SHP77 (cell line): ENCODE measurements around the gene CIAO2A.
"Not testable (repeated sequence)": the region's sequence is repeated elsewhere in the genome, so short reads cannot be mapped to it uniquely, and the experiment has no call there.

Experiments
- DNase-seq, 2 experiments: peaks; one replicate each; lab custom pipeline; 2025; lab: John Stamatoyannopoulos, UW

CIAO2A gene

GRCh38 chr15:64111679-64112050 is 18.0 kb upstream of the CIAO2A start:
- no peak for DNase-seq

DNA sequence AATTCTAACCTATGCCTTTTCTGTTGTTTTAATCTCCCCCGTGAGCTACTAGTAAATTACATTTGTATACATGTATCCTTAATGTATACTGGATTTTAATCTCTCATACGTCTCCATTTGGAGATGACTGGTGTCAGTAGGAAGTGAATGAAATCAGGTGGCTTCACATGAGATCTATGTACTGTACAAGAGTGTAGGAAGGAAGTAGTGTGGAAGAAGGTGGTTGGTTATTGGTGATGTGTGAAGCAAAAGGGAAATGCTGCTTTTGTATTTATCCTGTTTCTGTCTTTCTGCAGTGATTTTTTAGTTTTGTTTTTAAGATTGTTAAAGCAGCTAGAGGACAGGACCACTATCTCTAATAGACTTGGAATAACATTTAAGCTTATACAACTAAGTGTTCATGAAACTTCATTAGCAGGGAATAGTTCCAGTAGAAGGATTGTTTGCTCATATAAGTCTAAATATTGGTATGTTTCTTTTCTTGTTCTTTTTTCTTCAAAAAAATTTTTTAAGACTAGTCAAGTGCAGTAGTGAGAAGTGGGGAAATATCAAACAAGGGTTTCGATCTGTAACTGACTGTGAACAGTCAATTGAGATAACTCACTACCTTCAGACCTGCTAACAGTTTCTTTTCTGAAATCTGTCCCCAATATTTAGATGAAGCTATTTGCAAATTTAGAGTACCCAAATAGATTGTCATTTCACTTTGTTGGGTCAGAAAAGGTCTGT is 17.5 kb upstream of the CIAO2A start:
- no peak for DNase-seq

DNA sequence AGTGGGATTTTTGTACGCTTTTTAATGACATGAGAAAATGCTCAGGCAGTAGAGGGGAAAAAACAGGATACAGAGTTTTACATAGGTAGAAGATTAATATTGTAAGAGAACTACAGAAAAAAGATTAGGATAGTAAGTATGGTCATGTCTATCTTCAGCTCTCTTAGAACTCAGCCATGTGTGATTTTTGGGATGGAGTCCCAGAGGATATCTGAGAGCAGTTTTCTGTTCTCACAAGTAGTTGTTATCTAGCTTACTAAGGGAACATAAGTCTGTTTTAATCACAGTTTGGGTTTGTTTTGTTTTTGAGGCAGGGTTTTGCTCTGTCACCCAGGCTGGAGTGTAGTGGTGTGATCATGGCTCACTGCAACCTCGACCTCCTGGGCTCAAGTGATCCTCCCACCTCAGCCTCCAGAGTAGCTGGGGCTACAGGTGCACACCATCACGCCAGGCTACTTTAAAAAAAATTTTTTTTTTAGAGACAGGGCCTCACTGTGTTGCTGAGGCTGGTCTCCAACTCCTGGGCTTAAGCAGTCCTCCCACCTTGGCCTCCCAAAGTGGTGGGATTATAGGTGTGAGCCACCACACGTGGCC is 16.6 kb upstream of the CIAO2A start:
- not testable (repeated sequence) for DNase-seq

- DNase-seq, result no peak
Measured at GRCh38 chr15:64107337-64107736, 13.7 kb upstream of the CIAO2A start.

DNA sequence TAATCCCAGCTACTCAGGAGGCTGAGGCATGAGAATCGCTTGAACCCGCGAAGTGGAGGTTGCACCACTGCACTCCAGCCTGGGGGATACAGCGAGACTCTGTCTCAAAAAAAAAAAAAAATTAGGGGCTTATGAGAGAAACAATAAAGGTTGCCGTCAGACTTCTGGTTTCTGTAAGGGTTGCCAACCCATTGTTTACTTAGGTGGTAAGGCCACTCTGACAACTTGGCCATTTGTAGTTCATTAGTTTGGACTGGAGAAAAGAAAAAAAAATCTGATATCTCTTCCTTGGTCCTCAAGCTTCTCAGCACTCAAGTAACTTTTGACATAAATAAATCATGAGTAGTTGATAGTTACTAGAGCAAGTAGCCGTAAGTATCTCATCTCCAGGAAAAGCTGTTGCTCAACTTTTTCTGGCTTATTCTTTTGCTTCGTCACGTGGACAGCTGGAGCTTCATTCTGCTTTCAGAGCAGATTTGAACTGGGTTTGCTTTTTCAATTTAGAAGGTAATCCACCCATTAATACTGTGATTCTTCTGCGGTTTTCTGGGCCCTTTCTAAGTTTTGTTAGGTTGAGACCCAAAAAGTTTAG is 11.6 kb upstream of the CIAO2A start:
- DNase-seq, result no peak

- DNase-seq, result no peak
Measured at GRCh38 chr15:64102497-64102896, 8.9 kb upstream of the CIAO2A start.

DNA sequence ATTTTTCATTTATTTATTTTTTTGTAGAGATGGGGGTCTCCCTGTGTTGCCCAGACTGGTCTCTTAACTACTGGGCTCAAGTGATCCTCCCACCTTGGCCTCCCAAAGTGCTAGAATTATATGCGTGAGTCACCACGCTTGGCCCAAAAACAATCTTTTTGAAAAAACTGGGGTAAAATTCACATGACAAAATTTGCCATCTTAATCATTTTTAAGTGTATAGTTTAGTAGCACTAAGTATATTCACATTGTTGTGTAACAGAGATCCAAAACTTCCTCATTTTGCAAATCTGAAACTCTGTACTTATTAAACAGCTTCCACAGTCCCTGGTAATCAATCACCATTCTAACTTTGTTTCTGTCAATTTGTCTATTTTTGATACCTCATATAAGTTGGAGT is 7.3 kb upstream of the CIAO2A start:
- DNase-seq, result no peak

DNA sequence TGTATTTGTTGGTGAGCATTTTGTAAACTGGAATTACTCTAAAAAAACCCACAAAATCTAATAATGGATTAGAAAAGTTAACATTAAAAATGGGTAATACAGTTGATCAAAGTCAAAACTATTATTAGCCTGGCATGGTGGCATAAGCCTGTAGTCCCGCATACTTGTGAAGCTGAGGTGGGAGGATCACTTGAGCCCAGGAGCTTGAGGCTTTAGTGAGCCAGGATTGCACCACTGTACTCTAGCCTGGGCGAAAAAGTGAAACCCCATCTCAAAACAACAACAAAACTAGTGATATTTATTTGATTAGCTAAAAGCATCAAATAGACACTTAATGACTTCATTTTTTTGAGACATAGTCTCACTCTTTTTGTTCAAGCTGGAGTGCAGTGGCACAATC is 5.7 kb upstream of the CIAO2A start:
- no peak for DNase-seq

DNA sequence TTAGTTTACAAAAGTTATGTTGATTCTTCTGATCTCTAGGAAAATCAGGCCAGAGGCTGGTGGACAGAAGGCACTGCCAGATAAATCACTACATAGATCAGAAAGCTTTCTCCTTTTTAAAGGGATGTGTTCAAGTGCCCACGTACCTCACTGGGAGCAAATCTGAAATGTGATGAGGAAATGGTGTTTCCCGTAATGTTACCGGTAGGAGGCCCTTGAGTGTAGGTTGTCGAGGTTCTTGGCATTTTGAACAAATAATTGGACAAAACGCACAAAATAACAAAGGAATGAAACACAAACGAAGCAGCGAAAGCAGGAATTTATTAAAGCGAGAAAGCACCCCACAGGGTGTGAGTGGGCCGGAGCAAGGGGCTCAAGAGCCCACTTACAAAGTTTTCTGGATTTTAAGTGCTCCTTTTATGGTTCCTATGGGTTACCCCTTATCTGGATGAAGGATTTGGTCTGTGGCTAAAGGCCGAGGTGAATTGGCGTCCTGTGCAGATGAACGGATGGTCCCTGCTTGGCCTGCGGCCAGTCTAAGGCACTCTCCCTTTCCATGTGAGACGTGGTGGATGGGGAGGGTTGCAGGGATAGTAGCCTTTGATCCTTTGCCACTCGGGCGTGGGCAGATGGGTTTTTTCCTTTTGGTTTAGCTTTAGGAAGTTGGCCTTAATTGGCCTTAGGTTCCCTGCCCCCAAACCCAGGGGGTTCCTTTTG is 3.2 kb upstream of the CIAO2A start:
- DNase-seq, result no peak

DNA sequence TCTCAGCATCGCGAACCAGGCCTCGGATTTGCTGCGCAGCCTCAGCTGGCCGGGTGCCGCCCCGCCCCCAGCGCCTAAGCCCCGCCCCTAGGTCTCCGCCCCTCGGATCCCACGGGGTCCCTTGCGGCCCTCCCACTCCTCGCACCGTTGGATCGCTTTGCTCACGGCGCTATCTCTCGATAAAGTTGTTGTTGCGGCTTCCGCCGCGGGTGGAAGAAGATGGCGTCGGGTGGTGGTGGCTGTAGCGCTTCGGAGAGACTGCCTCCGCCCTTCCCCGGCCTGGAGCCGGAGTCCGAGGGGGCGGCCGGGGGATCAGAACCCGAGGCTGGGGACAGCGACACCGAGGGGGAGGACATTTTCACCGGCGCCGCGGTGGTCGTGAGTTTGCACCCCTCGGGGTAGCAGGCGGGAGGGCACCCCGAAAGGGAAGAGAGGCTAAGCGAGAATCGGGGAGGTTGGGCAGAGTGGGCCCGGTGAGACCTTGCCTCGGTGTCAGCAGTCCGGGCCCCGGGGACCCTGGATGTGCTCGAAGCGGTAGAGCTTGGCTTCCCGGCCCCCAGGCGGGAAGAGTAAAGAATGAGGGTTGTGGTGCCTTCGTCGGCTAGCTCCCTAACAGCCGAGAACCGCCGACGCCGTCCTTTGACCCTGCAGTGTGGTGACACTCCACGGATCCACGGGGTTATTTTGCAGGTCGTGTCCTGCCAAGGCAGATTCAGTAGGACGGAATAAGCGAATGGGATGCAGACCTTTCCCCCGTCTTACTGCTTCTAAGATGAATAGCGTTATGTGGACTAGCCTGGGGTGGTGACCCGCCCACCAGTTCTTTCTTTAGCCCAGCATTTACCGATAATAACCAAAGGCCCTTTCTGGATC is 2.4 kb upstream of the CIAO2A start, which contains the start of gene SNX1:
TSS of gene SNX1 (plus strand) at position 188 of the 873 bp plus-strand sequence. CDS start at position 220, 32 bp downstream.
- DNase-seq, result peak; percentile 88 to 91

- DNase-seq, result no peak
Measured at GRCh38 chr15:64095431-64095794, 1.8 kb upstream of the CIAO2A start.

GRCh38 chr15:64092864-64093626 is 593 bp downstream of the CIAO2A start:
- DNase-seq, result peak; percentile 34 to 50

- no peak for DNase-seq
Measured at GRCh38 chr15:64092075-64092820, 1.4 kb downstream of the CIAO2A start.

DNA sequence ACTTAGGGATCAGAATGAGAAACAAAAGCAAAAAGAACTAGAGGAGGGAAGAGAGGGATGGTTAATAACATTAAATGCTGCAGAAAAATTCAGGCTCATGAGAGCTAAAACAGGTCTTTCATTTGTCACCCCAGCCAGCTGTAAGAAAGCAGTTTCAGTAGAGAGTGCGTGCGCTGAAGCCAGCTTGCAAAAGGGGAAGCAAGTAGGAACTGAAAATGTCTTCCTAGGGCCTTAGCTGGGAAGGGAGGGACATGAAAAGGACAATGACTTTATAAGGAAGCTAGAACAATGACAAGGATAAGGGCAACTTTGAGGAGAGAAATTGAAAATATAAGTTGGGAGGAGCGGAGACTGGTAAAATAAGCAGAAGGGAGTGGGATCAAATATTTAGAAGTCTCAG is 3.1 kb downstream of the CIAO2A start:
- DNase-seq, result no peak

DNA sequence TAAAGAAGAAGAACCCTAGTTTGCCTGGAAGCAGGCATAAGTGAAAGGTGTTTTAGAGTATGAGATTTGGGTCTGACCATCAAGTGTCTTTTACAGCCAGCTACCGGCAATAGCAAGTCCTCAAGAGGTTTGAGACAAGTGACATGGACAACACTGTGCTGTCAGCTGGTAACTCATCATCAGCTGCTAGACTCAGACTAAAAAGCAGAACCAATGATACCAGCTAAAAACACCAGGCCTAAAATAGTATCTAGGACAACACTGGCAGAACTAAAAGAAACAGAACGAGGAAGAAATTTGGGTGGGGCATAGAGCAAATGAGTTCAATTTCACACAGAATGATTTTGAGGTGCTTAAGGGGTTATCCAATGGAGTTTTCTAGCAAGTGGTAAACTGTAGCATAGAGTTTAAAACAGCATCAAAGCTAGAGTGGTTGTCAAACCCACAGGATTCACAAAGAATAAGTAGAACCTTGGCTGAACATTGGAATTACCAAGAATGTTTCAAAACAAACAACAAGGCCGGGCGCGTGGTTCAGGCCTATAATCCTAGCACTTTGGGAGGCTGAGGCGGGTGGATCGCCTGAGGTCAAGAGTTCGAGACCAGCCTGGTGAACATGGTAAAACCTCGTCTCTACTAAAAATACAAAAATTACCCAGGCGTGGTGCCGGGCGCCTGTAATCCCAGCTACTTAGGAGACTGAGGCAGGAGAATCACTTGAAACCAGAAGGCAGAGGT is 3.9 kb downstream of the CIAO2A start:
- DNase-seq, result no peak

DNA sequence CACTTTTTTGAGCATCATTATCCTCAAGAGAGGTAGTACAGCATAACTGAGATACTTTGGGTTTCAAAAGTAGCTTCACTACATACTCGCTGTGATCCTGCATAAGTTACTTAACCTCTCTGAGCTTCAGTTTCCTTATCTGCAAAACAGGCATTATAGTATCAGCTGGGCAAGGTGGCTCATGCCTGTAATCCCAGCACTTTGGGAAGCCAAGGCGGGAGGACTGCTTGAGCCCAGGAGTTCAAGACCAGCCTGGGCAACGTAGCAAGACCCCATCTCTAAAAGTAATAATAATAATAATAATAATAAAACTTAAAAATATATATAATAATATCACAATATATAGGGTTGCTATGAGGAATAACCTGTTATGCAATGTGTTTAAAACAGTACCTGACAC is 10.9 kb downstream of the CIAO2A start:
- no peak for DNase-seq

DNA sequence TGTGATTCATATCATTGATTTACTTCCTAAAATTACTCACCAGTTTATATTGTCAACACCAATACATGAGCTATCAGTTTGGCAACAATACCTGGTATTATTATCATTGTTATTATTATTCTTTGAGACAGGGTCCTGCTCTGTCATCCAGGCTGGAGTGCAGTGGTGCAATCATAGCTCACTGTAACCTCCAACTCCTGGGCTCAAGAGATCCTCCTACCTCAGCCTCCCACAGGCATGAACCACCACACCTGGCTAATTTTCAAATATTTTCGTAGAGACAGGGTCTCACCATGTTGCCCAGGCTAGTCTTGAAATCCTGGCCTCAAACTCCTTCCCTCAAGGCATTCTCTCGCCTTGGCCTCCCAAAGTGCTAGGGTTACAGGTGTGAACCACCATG is 20.1 kb downstream of the CIAO2A start:
- DNase-seq, result not testable (repeated sequence)

DNA sequence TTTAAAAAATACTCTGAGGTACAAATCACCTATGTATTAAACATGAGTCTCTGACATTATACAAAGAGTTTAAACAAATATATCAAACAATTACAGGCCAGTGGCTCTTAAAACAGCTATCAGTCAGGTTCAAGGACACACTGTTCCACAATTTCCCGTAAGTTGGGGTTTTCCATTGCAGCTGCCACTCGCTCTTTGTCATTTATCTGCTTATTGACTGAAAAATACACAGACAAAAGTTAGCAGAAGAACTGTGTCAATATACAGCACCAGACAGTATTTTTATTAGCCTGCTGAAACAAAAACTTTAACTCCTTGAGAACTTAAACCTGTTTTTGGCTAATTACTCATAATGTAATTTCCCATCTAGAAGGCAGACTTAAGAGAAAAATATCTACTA is 20.8 kb downstream of the CIAO2A start:
- no peak for DNase-seq

DNA sequence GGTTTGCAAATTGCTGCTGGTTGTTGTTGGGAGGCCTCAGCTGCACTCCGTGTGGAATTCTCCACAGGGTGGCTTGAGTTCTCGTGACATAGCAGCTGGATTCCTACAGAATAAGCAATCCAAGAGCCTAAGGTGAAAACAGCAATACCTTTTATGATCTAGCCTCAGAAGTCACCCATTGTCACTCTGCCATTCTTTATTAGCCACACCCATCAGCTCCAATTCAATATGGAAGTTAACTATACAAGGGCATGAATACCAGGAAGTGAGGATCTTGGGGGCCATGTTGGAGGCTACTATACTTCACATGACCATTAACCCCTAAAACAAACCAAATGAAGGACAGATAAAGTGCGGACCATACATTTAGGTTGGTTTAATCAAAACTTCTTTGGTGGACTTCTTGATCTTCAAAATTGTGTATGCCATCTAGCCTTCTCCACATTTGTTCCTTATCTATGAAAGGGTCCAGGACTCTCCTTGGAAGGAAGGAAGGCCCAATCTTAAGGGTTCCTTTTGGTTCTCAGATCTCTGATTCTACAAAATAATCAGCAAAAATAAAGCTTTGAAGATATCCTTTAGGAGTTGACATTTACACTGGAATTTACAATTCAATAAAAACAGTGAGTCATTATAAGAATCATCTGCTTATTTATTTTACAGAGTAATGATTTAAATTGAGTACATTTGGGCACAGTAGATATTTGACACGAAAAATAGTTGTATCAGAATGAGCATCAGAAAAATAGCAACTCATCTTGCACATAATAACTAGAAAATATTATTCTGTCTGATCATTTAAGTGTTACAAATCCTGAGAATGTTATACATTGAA is 21.5 kb downstream of the CIAO2A start:
- DNase-seq, result no peak
